ENCODE data around the gene RGS6.
A peak's percentile ranks its signal among the peaks of the same experiment; 100 is the strongest.

RGS6 gene

GRCh38 chr14:72017290-72017689 is 85.1 kb downstream of the RGS6 start:
- no peak overlapping the region for H4K91ac ChIP-seq (ENCODE audit: low read depth, low read length)
- H4K12ac ChIP-seq (ENCODE audit: low read depth, low read length) = no peak overlapping the region
- H3K18ac ChIP-seq (ENCODE audit: low read length) = no peak overlapping the region
- H3K14ac ChIP-seq (ENCODE audit: low read length) = no peak overlapping the region
- no peak overlapping the region for H2BK5ac ChIP-seq (ENCODE audit: low read depth, low read length, poor library complexity)
- no peaks in the 10 kb centered on the region for H3K79me2 ChIP-seq (ENCODE audit: control insufficient read depth, insufficient read depth, low read length, poor library complexity)
- no peak overlapping the region for H4K8ac ChIP-seq (ENCODE audit: low read depth, low read length)
- no peak overlapping the region for H3K4me2 ChIP-seq (ENCODE audit: low read length)
- H2BK12ac ChIP-seq (ENCODE audit: low read length) = no peak overlapping the region
- H2AFZ ChIP-seq (ENCODE audit: insufficient read depth, low read length, poor library complexity) = no peak overlapping the region
- no peak overlapping the region for H2AK5ac ChIP-seq (ENCODE audit: low read length)
- H2BK120ac ChIP-seq (ENCODE audit: insufficient read depth, low read length, poor library complexity) = no peak overlapping the region
- no peak overlapping the region for H3K27ac ChIP-seq (ENCODE audit: low read depth, low read length)
- H3K9me3 ChIP-seq (ENCODE audit: insufficient read depth, low read depth, low read length) = no peaks in the 10 kb centered on the region
- no peak overlapping the region for H3K4ac ChIP-seq (ENCODE audit: low read depth, low read length)
- no peak overlapping the region for H3K23ac ChIP-seq (ENCODE audit: low read length)
- H3K9ac ChIP-seq (ENCODE audit: low read length) = no peak overlapping the region
- H3K4me1 ChIP-seq (ENCODE audit: control insufficient read depth in 1 of 2, insufficient read depth in 2 of 2, low read length in 2 of 2) = no peaks in the 10 kb centered on the region
- no peaks in the 10 kb centered on the region for H3K79me1 ChIP-seq (ENCODE audit: low read length)
- peak in 1 of 2 donors; percentile 35 for DNase-seq
- no peaks in the 10 kb centered on the region for H3K36me3 ChIP-seq (ENCODE audit: control insufficient read depth in 1 of 2, insufficient read depth in 2 of 2, low read length in 2 of 2)
- H3K4me3 ChIP-seq (ENCODE audit: low read depth, low read length) = no peak overlapping the region
- H3K27me3 ChIP-seq (ENCODE audit: insufficient read depth, low read length) = no peaks in the 10 kb centered on the region

- Histone ChIP-seq H2AK5ac (ENCODE audit: low read length) (no peak overlapping the region), H3K9me3 (ENCODE audit: insufficient read depth, low read depth, low read length) (no peaks in the 10 kb centered on the region), H2AFZ (ENCODE audit: insufficient read depth, low read length, poor library complexity) (no peak overlapping the region), H3K4me1 (ENCODE audit: control insufficient read depth in 1 of 2, insufficient read depth in 2 of 2, low read length in 2 of 2) (no peaks in the 10 kb centered on the region), H3K23ac (ENCODE audit: low read length) (no peak overlapping the region), H3K79me2 (ENCODE audit: control insufficient read depth, insufficient read depth, low read length, poor library complexity) (no peaks in the 10 kb centered on the region), H3K4me2 (ENCODE audit: low read length) (no peak overlapping the region), H3K4ac (ENCODE audit: low read depth, low read length) (no peak overlapping the region), H3K9ac (ENCODE audit: low read length) (no peak overlapping the region), H3K14ac (ENCODE audit: low read length) (no peak overlapping the region), H4K91ac (ENCODE audit: low read depth, low read length) (no peak overlapping the region), H2BK120ac (ENCODE audit: insufficient read depth, low read length, poor library complexity) (no peak overlapping the region), H4K8ac (ENCODE audit: low read depth, low read length) (no peak overlapping the region), H2BK5ac (ENCODE audit: low read depth, low read length, poor library complexity) (no peak overlapping the region), H4K12ac (ENCODE audit: low read depth, low read length) (no peak overlapping the region), H3K36me3 (ENCODE audit: control insufficient read depth in 1 of 2, insufficient read depth in 2 of 2, low read length in 2 of 2) (no peaks in the 10 kb centered on the region), H3K27ac (ENCODE audit: low read depth, low read length) (no peak overlapping the region), H3K27me3 (ENCODE audit: insufficient read depth, low read length) (no peaks in the 10 kb centered on the region), H2BK12ac (ENCODE audit: low read length) (no peak overlapping the region), H3K79me1 (ENCODE audit: low read length) (no peaks in the 10 kb centered on the region), H3K4me3 (ENCODE audit: low read depth, low read length) (no peak overlapping the region), H3K18ac (ENCODE audit: low read length) (no peak overlapping the region)
- WGBS (ENCODE audit: extremely low coverage, insufficient coverage, insufficient read length) = no CpG with 5 or more reads among the region's 7 CpGs
- DNase-seq = peak; percentile 16 to 62
Observed at GRCh38 chr14:72023128-72024042, 91.2 kb downstream of the RGS6 start.

GRCh38 chr14:72024043-72024407 is 91.8 kb downstream of the RGS6 start:
- H3K4ac ChIP-seq (ENCODE audit: low read depth, low read length) = no peak overlapping the region
- whole genome bisulfite sequencing (ENCODE audit: extremely low coverage, insufficient coverage, insufficient read length) = no CpG with 5 or more reads among the region's 6 CpGs
- H2BK5ac ChIP-seq (ENCODE audit: low read depth, low read length, poor library complexity) = no peak overlapping the region
- no peak overlapping the region for H3K18ac ChIP-seq (ENCODE audit: low read length)
- no peak overlapping the region for H4K12ac ChIP-seq (ENCODE audit: low read depth, low read length)
- no peak overlapping the region for H3K4me3 ChIP-seq (ENCODE audit: low read depth, low read length)
- H3K79me2 ChIP-seq (ENCODE audit: control insufficient read depth, insufficient read depth, low read length, poor library complexity) = no peaks in the 10 kb centered on the region
- H3K9ac ChIP-seq (ENCODE audit: low read length) = no peak overlapping the region
- no peaks in the 10 kb centered on the region for H3K27me3 ChIP-seq (ENCODE audit: insufficient read depth, low read length)
- H3K9me3 ChIP-seq (ENCODE audit: insufficient read depth, low read depth, low read length) = no peaks in the 10 kb centered on the region
- peak; percentile 45 to 78 for DNase-seq
- H3K4me1 ChIP-seq (ENCODE audit: control insufficient read depth in 1 of 2, insufficient read depth in 2 of 2, low read length in 2 of 2) = no peaks in the 10 kb centered on the region
- H4K91ac ChIP-seq (ENCODE audit: low read depth, low read length) = no peak overlapping the region
- no peak overlapping the region for H2BK120ac ChIP-seq (ENCODE audit: insufficient read depth, low read length, poor library complexity)
- no peak overlapping the region for H2BK12ac ChIP-seq (ENCODE audit: low read length)
- no peaks in the 10 kb centered on the region for H3K36me3 ChIP-seq (ENCODE audit: control insufficient read depth in 1 of 2, insufficient read depth in 2 of 2, low read length in 2 of 2)
- no peak overlapping the region for H2AK5ac ChIP-seq (ENCODE audit: low read length)
- H3K79me1 ChIP-seq (ENCODE audit: low read length) = no peaks in the 10 kb centered on the region
- no peak overlapping the region for H4K8ac ChIP-seq (ENCODE audit: low read depth, low read length)
- H2AFZ ChIP-seq (ENCODE audit: insufficient read depth, low read length, poor library complexity) = no peak overlapping the region
- H3K27ac ChIP-seq (ENCODE audit: low read depth, low read length) = no peak overlapping the region
- H3K23ac ChIP-seq (ENCODE audit: low read length) = no peak overlapping the region
- H3K14ac ChIP-seq (ENCODE audit: low read length) = no peak overlapping the region
- no peak overlapping the region for H3K4me2 ChIP-seq (ENCODE audit: low read length)

GRCh38 chr14:72024504-72024903 is 92.3 kb downstream of the RGS6 start:
- Histone ChIP-seq H3K4me1 (ENCODE audit: control insufficient read depth in 1 of 2, insufficient read depth in 2 of 2, low read length in 2 of 2) (no peaks in the 10 kb centered on the region), H3K18ac (ENCODE audit: low read length) (no peak overlapping the region), H3K4me2 (ENCODE audit: low read length) (no peak overlapping the region), H3K9me3 (ENCODE audit: insufficient read depth, low read depth, low read length) (no peaks in the 10 kb centered on the region), H3K27me3 (ENCODE audit: insufficient read depth, low read length) (no peaks in the 10 kb centered on the region), H3K23ac (ENCODE audit: low read length) (no peak overlapping the region), H2BK12ac (ENCODE audit: low read length) (no peak overlapping the region), H3K14ac (ENCODE audit: low read length) (no peak overlapping the region), H2AK5ac (ENCODE audit: low read length) (no peak overlapping the region), H2BK5ac (ENCODE audit: low read depth, low read length, poor library complexity) (no peak overlapping the region), H3K36me3 (ENCODE audit: control insufficient read depth in 1 of 2, insufficient read depth in 2 of 2, low read length in 2 of 2) (no peaks in the 10 kb centered on the region), H3K9ac (ENCODE audit: low read length) (no peak overlapping the region), H2BK120ac (ENCODE audit: insufficient read depth, low read length, poor library complexity) (no peak overlapping the region), H2AFZ (ENCODE audit: insufficient read depth, low read length, poor library complexity) (no peak overlapping the region), H3K79me1 (ENCODE audit: low read length) (no peaks in the 10 kb centered on the region), H4K8ac (ENCODE audit: low read depth, low read length) (no peak overlapping the region), H3K79me2 (ENCODE audit: control insufficient read depth, insufficient read depth, low read length, poor library complexity) (no peaks in the 10 kb centered on the region), H3K4me3 (ENCODE audit: low read depth, low read length) (no peak overlapping the region), H3K4ac (ENCODE audit: low read depth, low read length) (no peak overlapping the region), H3K27ac (ENCODE audit: low read depth, low read length) (no peak overlapping the region), H4K12ac (ENCODE audit: low read depth, low read length) (no peak overlapping the region), H4K91ac (ENCODE audit: low read depth, low read length) (no peak overlapping the region)
- no CpG with 5 or more reads among the region's 4 CpGs for WGBS (ENCODE audit: extremely low coverage, insufficient coverage, insufficient read length)
- DNase-seq = no peak
